Measurements from ENCODE around the gene DNAH3.
"Not testable (repeated sequence)": the region's sequence is repeated elsewhere in the genome, so short reads cannot be mapped to it uniquely, and the experiment has no call there.

The DNAH3 gene

GRCh38 chr16:20940871-20941635 is 209.6 kb downstream of the DNAH3 start:
- no peak for DNase-seq (ENCODE audit: low read depth)

GRCh38 chr16:20939611-20940010 is 211.0 kb downstream of the DNAH3 start:
- no peak for DNase-seq (ENCODE audit: low read depth)

- no peak for DNase-seq (ENCODE audit: low read depth)
Measured at GRCh38 chr16:20938426-20938825, 212.2 kb downstream of the DNAH3 start.

- no peak for DNase-seq (ENCODE audit: low read depth)
Measured at GRCh38 chr16:20937736-20938135, 212.9 kb downstream of the DNAH3 start.

- no peak for DNase-seq (ENCODE audit: low read depth)
Measured at GRCh38 chr16:20933589-20933988, 217.1 kb downstream of the DNAH3 start.

DNA sequence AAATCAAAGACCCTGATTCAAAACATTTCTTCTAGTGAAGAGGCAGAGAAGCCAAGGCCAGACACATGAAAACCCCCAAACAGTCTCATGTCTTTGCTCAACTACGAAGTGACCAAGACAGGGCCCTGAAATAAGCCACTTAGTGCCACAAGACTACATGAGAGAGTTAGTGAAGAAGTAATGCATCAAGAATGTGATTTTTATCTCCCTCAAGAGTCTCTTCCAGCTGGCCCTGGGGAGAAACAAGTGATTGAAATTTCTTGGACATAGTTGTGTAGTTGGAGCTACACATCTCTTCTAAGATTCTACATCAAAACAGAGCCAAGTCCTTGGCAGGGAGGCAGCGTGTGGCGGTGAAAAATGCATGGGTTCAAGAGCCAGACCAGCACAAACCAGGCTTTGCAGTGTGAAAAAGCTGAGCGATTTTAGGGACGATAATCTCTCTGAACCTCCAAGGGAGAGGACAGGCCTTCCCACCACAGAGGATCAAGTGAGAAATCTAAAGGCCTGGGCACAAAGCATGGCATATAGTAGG is 219.5 kb downstream of the DNAH3 start:
- DNase-seq (ENCODE audit: low read depth), result no peak

GRCh38 chr16:20930365-20930690 is 220.3 kb downstream of the DNAH3 start:
- DNase-seq (ENCODE audit: low read depth), result no peak

DNA sequence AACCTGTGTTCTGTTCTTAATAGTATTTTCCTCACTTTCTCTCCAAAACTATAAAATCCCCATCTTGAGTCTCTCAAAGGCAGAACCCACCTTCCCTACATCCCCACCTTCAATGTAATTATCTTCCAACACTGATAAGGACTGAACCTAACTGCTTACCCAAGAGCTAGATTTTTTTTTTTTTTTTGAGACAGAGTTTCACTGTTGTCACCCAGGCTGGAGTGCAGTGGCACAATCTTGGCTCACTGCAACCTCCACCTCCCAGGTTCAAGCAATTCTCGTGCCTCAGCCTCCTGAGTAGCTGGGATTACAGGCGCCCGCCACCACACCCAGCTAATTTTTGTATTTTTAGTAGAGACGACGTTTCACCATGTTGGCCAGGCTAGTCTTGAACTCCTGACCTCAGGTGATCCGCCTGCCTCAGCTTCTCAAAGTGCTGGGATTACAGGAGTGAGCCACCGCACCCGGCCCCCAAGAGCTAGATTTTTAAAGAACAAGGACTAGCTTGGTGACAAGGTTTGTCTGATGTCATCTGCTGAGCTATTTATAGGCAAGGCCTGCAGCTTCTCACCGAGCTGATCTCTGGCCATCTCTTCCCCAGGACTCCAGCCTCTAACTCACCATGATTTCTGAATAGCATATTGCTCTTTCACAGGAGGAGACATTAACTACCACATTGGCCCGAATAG is 220.8 kb downstream of the DNAH3 start:
- not testable (repeated sequence) for DNase-seq (ENCODE audit: low read depth)

DNA sequence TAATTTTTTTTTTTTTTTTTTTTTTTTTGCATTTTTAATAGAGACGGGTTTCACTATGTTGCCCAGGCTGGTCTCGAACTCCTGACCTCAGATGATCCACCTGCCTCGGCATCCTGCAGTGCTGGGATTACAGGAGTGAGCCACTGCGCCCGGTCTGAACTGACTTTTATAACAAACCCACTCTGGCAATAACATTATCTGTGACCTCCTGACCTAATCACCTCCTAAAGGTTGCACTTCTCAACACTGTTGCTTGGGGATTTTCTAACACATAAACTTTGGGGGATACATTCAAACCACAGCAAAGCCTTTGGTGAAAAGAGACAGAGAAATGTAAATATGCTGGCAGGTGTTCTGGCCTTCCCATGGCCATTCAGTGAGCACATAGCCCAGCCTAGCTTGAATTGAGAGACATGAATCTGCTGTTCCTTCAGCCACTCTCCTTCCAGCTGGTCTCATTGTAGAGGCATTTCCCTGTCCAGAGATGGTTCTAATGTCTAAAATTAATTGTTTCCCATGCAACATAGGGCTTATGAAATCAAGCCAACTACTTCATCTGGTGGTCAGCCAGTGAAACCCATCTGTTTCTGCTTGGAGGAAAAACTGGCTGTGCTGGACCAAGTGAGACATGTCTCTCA is 221.8 kb downstream of the DNAH3 start:
- DNase-seq (ENCODE audit: low read depth), result no peak

DNA sequence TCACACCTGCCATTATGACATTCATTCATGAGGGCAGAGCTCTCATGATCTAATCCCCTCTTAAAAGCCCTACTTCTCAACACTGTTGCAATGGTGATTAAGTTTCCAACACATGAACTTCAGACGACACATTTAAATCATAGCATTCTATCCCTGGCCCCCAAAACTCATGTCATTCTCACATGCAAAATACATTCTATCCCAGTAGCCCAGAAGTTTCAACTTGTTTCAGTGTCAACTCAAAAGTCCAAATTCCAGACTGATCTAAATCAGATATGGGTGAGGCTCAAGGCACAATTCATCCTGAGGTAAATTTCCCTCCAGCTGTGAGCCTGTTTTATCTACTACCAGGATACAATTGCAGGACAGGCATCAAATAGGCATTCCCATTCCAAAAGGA is 224.9 kb downstream of the DNAH3 start:
- no peak for DNase-seq (ENCODE audit: low read depth)

GRCh38 chr16:20923876-20924275 is 226.8 kb downstream of the DNAH3 start:
- no peak for DNase-seq (ENCODE audit: low read depth)

DNA sequence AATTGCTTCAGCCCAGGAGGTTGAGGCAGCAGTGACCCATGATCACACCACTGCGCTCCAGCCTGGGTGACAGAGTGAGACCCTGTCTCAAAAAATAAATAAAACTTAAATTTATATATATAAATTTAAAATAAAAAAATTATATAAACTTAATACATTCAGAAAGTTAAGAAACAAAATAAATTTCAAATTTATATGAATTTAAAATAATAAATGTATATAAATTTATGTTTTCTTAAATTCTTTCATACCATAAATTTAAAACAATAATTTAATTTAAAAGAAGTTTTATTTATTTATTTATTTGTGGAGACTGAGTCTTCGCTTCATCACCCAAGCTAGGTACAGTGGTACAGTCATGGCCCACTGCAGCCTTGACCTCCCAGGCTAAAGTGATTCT is 229.8 kb downstream of the DNAH3 start:
- no peak for DNase-seq (ENCODE audit: low read depth)

DNA sequence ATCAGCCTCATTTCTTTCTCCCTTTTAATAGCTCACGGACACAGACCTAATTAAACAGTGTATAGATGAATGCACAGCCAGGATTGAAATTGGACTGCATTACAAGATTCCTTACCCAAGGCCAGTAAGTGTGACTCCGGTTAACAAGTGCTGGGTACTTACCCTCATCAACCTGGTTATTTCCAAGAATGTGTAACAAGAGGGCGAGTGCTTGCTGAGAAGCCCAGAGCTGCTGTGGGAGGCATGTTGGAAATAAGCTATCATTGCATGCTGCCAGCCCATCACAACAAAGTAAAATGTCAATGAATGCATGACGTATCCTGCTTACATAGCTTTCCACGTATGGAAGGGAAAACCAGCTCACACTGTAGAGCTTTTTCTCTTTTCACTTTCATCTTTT is 230.6 kb downstream of the DNAH3 start:
- DNase-seq (ENCODE audit: low read depth), result no peak

GRCh38 chr16:20918486-20919239 is 232.0 kb downstream of the DNAH3 start:
- DNase-seq (ENCODE audit: low read depth), result no peak

DNA sequence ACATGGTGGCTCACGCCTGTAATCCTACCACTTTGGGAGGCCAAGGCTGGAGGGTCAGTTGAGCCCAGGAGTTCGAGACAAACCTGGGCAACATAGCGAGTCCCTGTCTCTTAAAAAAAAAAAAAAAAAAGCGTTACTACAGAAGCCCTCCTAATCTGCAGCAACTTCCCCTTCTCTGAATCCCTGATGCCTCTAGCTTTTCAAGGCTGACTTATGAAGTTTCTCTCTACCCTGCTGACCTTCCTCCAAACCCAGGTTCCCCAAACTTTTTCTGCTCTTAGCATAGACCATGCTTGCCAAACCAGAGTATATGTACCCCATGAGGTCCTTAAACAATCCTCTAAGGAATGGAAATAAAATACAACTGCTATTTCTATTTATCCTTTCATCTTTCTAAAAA is 233.7 kb downstream of the DNAH3 start:
- no peak for DNase-seq (ENCODE audit: low read depth)

- DNase-seq (ENCODE audit: low read depth), result no peak
Measured at GRCh38 chr16:20916289-20916688, 234.4 kb downstream of the DNAH3 start.

- DNase-seq (ENCODE audit: low read depth), result no peak
Measured at GRCh38 chr16:20911361-20911760, 239.3 kb downstream of the DNAH3 start.

- DNase-seq (ENCODE audit: low read depth), result no peak
Measured at GRCh38 chr16:20910781-20911321, 239.8 kb downstream of the DNAH3 start.

DNA sequence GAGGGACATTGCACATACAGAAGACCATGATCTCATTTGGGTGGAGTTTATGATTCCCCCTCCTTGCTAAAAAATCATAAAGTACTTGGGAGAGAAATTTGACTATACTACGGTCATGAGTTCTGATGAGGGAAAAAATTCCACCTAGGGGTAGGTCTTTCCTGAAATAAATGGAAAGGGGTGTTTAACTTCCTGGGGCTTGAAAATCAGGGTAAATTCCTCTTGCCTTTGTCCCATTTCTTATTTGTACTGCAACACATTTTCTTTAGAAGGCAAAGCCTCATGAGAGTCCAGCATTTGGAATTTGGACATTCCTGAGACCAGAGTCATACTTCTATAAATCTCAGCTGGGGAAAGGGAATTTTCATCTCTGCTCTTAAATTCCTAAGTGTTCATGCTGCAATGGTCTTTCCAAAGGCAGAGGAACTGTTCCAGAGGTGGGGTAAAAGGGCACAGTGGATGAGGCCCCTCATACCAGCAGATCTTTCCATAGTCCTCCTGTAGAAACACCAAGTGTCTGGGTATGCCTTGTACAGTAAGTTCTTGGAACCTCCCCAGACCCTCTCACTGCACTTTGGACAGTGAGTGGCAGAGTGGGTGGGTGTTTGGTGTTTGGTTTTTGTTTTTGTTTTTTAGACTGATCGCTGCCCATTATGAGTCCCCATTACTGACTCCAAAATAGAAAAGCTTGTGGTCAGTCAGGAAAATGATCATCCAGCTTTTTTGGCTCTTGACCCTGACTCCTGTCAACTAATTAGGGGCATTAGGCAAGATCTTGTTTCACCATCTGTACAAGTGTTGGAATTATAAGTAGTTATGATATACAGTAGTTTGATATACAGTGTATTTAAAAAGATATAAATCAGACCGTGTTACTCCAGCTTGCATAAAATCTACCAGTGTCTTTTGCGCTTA is 244.0 kb downstream of the DNAH3 start:
- DNase-seq (ENCODE audit: low read depth), result no peak

DNA sequence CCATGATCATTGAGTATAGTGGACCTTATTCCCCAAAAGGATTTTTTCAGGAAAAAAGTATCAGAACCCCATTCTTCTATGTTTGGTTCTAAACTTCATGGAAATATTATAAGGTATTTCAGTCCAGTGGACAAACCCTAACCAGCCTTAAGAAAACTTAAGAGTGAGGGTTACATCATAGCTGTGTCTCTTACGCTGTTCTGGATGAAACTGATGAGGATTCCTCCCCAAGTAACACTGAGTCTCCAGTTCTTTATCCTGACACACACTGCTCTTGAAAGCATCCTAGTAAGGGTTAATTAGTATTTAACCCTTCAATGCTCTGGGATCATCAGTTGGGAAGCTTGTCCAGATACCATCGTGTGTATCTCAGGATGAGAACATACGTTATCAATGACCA is 245.1 kb downstream of the DNAH3 start:
- no peak for DNase-seq (ENCODE audit: low read depth)

- no peak for DNase-seq (ENCODE audit: low read depth)
Measured at GRCh38 chr16:20904507-20905081, 246.1 kb downstream of the DNAH3 start.
